NOMO-1 (cell line): ENCODE measurements around the gene PFKL.
"Not testable (repeated sequence)": the region's sequence is repeated elsewhere in the genome, so short reads cannot be mapped to it uniquely, and the experiment has no call there.

Experiments
- DNase-seq, 2 experiments: peaks; one replicate each; lab custom pipeline; 2025; ENCODE audit not compliant: unreplicated experiment in 2 of 2; lab: John Stamatoyannopoulos, UW

The PFKL gene

DNA sequence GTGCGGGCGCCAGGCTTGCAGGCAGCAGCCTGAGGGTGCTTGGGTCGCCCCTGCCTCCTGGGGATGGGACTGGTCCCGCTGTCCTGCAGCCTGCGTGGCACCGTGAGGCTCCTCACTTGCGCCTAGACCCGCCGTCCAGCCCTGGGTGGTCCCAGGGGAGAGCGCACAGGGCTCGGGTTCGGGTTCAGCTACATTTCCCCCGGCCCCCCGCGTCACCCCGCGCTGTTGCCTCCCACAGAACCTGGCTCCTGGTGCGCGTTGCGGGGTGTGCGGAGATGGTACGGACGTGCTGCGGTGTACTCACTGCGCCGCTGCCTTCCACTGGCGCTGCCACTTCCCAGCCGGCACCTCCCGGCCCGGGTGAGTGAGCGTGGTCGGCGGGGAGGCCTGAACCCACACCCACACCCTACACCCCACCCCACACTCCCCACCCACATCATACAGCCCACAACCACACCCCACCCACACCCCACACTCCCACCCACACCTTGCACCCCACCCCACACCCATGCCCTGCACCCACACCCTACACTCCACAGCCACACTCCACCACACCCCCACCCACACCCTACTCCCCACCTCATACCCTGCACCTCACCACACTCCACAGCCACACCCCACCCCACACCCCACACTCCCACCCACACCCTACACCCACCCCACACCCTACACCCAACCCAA lies 6.2 kb upstream of the PFKL start:
- no peak for DNase-seq

DNA sequence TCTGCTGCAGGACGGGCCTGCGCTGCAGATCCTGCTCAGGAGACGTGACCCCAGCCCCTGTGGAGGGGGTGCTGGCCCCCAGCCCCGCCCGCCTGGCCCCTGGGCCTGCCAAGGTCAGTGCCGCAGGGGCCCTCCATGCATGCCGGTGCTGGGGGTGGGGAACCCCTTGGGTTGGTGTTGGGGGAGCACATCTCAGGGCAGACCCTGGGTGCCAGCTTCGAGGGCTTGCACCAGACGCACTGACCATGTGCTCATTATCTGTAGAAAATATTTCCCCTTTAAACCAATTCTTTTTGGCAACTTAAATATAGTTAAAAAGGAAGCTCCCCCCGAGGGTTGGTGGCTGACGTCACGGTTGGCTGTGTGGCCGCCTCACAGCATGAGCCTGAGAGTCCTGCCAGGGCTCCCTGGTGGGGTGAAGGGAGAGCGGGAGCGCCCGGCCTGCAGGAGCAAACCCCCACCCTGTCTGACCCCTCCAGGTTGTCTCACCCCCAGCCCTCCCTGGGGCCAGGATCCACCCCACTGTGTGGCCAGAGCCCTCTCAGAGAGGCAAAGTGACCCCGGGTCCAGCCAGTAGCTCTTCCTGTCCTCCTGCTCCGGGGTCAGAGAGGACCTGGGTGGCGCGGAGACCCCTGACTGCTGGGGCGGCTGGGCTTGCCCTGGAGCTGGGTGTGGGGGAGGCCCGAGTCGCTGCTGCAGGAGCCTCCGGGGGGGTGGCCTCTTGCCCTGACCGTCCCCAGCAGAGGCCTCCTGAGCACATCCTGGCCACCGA lies 5.3 kb upstream of the PFKL start:
- no peak for DNase-seq

DNA sequence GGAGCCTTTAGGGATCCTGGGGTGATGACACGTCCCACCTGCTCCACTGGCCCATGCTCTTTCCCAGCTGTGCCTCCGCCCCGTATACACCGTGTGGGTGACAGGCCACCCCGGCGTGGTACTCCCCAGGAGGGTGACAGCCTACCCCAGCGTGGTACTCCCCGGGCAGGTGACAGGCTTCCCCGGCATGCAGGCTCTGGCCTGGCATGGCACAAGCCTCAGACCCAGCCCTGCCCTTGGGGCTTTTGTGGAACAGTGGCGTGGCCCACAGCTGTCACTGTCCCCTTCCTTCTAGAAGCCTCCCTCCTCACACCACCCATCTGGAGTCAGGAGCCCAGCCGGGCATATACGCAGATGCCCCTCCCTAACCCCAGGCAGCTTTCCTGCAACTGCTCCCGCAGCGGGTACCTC lies 4.7 kb upstream of the PFKL start:
- no peak for DNase-seq

DNA sequence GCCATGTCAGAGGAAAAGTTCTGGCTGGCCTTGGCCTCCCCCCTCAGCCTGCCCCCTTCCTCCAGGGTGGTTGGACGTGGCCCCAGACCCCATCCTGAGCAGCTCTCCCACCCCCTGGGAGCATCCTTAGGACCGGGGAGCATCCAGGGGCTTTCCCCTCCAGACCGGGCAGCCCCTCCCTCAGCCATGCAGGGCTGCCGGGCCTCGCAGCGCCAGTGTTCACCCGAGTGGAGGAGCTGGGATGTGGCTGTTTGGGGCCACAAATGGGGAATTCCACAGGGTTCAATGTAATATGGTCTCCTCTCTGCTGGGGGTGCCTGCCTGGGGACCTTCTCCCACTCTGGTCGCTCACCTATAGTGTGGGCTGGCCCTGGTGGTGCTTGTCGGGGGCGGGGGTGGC lies 4.2 kb upstream of the PFKL start:
- no peak for DNase-seq

DNA sequence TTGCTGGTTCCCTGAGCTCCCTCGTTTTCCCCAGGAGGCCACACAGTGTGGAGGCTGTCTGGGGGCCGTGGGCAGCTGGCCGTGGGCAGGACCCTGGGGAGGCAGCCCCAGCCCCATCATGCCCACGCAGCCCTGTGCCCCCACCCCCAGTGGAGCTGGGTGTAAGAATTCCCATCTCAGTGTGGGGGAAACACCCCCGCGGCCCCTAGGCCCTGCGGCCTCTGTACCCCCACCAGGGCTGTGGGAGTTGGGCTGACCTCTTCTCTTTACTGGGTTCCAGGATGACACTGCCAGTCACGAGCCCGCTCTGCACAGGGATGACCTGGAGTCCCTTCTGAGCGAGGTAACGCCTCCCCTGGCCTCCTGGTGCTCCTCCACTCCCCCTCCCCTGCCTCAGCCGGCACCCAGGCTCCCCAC lies 3.7 kb upstream of the PFKL start:
- DNase-seq: no peak

DNA sequence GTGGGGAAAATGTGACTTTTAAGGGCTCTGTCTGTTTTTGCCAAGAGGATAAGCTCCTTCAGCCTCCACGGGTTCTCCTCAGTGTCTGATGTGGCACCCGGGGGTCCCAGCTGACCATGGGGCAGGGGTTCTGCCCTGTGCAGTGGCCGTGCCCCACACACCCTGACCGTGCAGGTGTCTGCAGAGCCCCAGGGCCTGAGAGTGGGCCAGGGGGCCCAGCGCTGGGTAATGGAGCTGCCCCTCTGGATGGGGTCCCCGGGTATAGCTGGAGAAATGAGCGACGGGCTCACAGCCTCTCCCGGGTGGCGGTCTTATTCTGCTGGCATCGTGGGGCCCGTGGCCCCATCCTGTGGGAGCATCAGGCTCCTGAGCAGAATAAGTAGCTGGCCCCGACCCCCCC lies 2.9 kb upstream of the PFKL start:
- DNase-seq: no peak

DNA sequence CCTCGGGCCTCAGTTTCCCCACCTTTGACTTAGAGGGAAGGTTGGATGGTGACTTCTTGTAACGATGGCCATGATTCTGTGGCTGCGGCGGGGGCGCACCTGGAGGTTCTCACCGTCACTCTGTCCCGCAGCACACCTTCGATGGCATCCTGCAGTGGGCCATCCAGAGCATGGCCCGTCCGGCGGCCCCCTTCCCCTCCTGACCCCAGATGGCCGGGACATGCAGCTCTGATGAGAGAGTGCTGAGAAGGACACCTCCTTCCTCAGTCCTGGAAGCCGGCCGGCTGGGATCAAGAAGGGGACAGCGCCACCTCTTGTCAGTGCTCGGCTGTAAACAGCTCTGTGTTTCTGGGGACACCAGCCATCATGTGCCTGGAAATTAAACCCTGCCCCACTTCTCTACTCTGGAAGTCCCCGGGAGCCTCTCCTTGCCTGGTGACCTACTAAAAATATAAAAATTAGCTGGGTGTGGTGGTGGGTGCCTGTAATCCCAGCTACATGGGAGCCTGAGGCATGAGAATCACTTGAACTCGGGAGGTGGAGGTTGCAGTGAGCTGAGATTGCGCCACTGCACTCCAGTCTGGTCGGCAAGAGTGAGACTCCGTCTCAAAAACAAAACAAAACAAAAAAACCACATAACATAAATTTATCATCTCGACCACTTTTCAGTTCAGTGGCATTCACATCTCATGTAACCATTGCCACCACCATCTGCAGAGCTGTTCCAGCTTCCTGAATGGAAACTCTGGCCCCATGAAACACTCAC lies 2.1 kb upstream of the PFKL start:
- DNase-seq: peak; percentile 68 to 79

DNA sequence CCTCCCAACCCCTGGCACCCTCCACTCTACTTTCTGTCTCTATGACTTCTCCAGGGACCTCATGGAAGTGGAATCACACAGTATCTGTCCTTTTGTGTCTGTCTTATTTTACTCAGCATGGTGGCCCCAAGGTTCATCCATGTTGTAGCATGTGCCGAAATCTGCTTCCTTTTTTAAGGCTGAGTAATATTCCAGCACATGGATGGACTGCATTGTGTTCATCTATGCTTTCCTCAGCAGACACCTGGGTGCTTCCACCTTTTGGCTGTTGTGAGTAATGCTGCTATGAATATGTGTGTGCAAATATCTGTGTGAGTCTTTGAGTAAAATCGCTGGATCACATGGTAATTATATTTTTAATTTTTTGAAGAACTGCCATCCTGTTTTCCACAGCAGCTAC lies 1.6 kb upstream of the PFKL start:
- DNase-seq: peak in 1 of 2 experiments; percentile 7

DNA sequence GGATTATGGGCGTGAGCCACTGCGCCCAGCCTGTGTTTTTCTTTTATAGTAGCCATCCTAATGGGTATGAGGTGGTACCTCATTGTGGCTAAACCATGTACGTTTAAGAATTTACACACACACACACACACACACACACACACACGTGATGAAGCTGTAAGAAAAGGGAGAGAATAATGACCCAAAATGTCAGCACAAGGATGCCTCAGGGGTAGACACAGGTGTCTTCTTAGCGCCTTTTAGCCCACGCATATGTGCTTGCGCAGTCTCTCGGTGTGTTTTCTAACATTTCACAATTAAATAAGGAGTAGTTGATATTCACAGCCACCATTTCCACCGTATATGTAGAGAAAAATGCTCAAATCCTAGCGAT lies 782 bp upstream of the PFKL start:
- peak; percentile 49 to 72 for DNase-seq

DNA sequence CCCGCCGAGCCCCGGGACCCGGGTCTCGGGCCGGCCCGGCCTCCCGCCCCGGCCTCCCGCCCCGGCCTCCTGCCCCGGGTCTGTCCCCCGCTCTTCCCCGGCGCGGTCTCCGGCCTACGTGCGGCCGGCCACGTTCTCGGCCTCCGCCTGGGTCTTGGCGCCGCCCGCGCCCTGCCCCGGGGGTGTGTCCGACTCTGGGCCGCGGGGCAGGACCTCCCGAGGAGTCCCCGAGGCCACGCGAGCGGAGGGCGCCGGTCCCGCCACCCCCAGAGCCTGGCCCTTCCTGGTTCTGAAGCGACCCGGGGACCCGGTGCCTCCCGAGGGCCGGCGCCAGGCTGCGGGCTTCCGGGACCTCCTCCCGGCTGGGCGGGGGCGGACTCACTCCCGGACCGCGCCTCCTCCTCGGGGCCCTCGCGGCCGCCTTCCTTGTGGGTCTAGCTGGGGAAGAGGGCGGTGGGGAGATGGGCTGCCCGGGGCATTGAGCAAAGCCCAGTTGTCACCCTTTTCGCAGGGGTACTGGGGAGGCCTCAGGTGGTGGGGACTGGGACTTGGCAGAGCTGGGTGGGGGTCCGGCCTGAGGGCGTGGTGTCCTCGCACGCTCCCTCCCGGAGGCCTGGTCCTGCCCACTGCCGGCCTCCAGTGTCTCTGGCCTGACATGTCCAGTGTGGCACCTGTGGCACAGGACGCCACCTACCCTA lies 558 bp downstream of the PFKL start:
- peak; percentile 25 to 55 for DNase-seq

DNA sequence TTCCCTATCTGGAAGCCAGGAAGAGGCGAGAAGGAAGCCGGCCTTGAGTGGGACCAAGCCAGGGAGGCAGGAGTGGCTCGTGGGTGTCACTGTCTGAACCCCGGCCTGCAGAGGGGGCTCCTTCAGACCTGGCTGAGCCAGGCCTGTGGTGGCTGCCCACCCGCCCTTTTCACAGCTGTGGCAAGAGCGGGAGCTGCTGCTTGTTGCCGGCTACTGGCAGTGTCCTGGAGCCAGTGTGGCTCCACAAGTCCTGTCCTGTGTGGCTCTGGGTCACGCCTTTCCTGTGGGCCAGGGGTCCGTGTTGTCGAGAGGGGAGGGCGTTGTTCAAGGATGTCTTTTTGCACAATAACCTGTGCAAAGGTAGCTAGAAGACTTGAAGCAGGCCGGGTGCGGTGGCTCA lies 1.3 kb downstream of the PFKL start:
- no peak for DNase-seq

DNA sequence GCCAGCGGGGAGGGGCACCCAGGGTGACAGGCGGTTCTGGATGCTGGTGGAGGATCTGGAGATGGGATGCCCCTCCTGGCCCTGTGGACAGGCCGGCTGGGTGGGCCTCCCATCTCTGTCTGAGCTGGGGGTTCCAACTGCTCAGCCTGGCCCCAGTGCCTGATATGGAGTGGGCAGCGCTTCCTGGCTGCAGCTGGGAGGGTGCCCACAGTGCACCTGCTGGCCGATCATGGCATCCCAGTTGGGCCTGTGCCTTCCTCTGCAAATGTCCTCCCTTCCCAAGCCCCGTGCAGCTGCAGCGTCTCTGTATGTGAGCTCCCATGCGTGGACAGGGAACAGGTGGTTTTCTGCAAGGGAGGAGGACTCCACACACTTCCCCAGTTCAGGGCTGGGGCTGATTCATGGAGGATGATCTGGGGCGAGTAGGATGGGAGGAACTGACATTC lies 2.1 kb downstream of the PFKL start:
- no peak for DNase-seq

DNA sequence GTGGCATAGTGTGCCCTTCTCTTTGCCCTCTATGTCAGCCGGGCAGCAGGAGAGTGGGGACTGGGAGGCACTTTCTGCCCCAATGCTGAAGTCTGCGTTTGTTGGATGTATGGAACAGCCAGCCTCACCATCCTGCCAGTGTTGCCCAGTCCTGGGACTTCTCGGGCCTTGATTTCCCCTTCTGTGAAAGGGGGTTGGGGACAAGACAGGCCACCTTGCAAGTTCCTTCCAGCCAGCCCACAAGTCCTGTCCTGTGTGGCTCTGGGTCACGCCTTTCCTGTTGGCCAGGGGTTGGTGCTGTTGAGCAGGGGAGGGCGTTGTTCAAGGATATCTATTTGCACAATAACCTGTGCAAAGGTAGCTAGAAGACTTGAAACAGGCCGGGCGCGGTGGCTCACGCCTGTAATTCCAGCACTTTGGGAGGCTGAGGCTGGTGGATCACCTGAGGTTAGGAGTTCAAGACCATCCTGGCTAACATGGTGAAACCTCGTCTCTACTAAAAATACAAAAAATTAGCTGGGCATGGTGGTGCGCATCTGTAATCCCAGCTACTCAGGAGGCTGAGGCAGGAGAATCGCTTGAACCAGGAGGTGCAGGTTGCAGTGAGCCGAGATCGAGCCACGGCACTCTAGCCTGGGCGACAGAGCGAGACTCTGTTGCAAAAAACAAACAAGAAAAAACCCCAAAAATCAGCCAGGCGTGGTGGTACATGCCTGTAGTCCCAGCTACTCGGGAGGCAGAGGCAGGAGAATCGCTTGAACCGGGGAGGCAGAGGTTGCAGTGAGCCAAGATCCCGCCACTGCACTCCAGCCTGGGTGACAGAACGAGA lies 2.9 kb downstream of the PFKL start:
- DNase-seq: not testable (repeated sequence)

DNA sequence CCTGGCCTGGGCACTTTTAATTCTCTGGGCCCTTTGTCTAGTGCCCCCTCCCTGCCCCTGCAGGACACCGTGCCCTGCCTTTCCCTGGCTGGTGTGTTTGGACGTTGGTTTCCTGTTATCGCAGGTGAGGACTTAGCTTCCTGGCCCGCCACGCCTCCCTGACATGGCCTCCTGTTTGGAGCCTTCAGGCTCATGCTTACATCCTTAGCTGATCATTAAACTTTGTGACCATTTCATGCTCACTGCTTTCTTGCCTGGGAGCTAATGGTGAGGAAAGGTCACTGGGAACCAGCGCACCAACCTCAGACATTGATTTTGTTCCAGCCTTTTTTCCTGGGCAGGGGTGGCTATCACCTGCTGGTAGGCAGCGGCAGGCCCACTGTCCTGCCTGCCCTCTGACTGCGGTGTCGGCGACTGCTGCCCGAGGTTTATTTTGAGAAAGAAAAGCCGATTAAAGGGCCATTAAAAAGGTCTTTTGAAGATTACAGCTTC lies 3.7 kb downstream of the PFKL start:
- no peak for DNase-seq

DNA sequence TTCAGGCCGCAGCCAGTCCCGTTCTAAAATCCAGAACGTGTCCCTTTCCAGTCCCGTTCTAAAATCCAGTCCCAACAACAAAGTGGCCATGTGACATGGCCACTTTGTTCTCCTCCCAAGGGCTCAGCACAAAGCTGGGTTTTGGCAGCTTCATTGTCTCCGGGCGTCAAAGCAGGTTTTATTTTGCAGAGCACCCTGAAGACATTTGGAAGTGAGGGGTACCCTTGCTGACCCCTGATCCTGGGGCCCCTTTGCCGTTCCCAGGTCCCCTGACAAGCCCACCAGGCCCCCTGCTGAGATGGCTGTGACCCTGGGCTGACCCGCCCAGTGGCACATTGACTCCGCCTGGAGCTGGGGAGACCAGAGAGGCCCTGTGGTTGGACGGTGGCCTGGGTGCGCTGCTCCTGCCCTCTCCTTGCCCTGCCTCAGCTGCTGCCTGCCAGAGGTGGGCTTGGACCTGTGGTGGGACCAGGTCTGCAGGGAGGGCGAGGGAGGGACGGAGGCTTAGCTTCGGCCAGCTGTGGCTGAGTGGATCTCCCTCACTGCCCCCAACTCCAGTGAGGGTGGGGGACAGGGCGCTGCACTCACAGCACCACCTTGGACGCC lies 4.3 kb downstream of the PFKL start:
- no peak for DNase-seq

DNA sequence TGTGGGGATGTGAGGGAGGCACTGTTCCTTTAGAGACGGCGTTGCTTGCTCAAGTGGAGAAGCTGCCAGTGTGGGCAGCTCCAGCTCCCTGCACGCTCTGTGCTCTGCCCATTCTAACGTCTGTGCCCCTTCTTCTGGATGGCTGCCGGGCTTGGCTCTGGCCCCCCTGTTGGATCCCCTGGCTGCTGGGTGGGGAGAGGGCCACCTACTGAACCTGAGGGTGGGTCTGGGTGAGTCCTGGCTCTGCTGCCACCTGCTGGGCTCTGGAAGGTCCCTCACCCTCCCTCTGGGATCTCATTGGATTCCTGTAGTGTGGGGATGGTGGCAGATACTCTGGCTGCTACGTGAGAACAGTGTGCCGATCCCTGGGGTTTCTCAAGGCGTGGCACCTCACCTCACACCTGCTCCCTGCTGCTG lies 5.0 kb downstream of the PFKL start:
- DNase-seq: peak in 1 of 2 experiments; percentile 15

DNA sequence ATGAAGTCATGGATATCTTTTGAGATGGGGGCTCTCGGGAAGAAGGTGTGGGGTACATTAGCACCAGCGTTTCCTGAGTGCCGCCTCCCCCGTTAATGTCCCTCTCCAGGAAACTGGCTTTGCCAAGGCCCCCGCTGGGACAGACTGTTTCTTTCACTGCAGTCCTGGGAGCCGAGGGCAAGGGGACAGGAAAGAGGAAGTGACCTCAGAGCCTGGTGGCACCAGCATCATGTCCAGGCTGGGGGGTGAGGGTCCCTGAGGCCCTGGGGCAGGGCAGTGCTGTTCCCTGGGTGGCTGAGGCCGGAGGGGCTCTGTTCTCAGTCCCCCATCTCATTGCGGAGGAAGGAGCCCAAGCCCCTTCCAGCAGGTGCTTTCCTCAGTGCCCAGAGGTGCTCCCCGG lies 5.8 kb downstream of the PFKL start:
- no peak for DNase-seq

DNA sequence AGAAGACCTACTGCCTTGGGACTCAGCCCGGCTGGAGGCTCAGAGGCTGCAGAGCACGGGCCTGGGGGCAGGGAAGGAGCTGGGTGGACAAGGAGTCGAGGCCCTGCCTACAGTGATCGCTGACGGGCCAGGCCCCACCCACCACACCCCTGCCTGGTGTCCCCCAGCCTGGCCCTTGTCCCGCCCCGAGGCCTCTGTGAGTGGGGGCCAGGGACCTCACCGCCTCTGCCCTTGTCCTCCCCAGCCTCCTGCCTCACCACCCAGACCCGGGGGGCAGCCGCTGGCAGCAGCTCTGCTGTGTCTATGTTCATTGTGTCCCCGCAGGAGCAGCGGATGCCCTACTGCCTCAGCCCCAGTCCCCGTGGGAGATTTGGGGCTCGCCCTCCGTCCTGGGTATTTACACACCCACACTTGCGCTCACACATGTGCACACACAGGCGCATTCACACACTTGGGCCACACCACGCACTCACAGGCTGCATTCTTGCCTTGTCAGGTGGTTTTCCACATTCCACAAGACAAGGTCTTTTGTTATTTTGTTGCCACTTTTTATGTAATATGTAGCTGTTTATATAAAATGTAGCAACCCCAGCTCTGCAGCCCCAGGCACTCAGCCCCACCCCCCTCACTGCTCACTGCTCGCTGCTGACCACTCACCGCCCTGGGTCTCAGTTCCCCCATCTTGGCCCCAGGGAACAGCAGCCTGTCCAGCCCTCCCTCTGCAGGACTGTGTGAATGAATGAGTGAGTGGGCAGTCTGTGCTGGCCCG lies 7.3 kb downstream of the PFKL start:
- DNase-seq: no peak
